HepG2 (cell line): ENCODE results near the gene PAX4. TPM values are rescaled to one million over a fixed set of nuclear protein-coding genes. Genes with fewer than 3 reads are reported as not detected.

ENCODE experiments used
- CHD2 ChIP-seq: IDR thresholded peaks from 2 replicates; pipeline ENCODE4 v1.6.1; 2011; ENCODE audit warnings: low read depth, low read length, improper control_type of control experiment
- FOSL1 ChIP-seq: sonication (generic); formaldehyde crosslinking; IDR thresholded peaks from 2 replicates; pipeline ENCODE4 v1.9.0; 2021; ENCODE audit warnings: missing genetic modification reagents, borderline replicate concordance
- GATA4 ChIP-seq: sonication (generic); IDR thresholded peaks from 2 replicates; pipeline ENCODE4 v1.6.1; 2016; ENCODE audit warnings: antibody characterized with exemption, low read depth, borderline replicate concordance
- MBNL3 ChIP-seq: fragments of 250-450 bp; sonication (Bioruptor Pico); conservative IDR thresholded peaks from 2 replicates; pipeline ENCODE4 v1.8.0; 2022; ENCODE audit warnings: mild to moderate bottlenecking, inconsistent platforms
- NCOR1 ChIP-seq: fragments of 200-600 bp; sonication (generic); IDR thresholded peaks from 2 replicates; pipeline ENCODE4 v1.7.0; 2017; ENCODE audit warnings: antibody characterized with exemption, low read length, borderline replicate concordance
- PBX2 ChIP-seq: IDR thresholded peaks from 2 replicates; pipeline ENCODE4 v1.6.1; 2016; ENCODE audit warnings: control low read depth
- PREB ChIP-seq: sonication (generic); formaldehyde crosslinking; IDR thresholded peaks from 2 replicates; pipeline ENCODE4 v1.4.0; 2020; ENCODE audit warnings: missing genetic modification reagents
- RBAK ChIP-seq: sonication (generic); formaldehyde crosslinking; IDR thresholded peaks from 2 replicates; pipeline ENCODE4 v1.5.1; 2020; ENCODE audit warnings: mild to moderate bottlenecking, missing genetic modification reagents
- RERE ChIP-seq: IDR thresholded peaks from 2 replicates; pipeline ENCODE4 v1.6.1; 2016; ENCODE audit warnings: low read depth, missing genetic modification reagents, missing compliant biosample characterization
- SMC3 ChIP-seq: IDR thresholded peaks from 2 replicates; pipeline ENCODE4 v1.6.1; 2011; ENCODE audit warnings: low read length, improper control_type of control experiment
- ZBTB25 ChIP-seq: IDR thresholded peaks from 2 replicates; pipeline ENCODE4 v1.6.1; 2018; ENCODE audit warnings: missing genetic modification reagents
- ZFP37 ChIP-seq: sonication (generic); formaldehyde crosslinking; IDR thresholded peaks from 2 replicates; pipeline ENCODE4 v1.4.0; 2020; ENCODE audit warnings: missing genetic modification reagents, borderline replicate concordance
- ZKSCAN5 ChIP-seq: sonication (generic); formaldehyde crosslinking; IDR thresholded peaks from 2 replicates; pipeline ENCODE4 v1.5.1; 2020; ENCODE audit warnings: mild to moderate bottlenecking, missing genetic modification reagents
- ZMYM4 ChIP-seq: sonication (generic); formaldehyde crosslinking; IDR thresholded peaks from 2 replicates; pipeline ENCODE4 v1.8.1; 2023; ENCODE audit warnings: mild to moderate bottlenecking, missing genetic modification reagents
- ZNF670 ChIP-seq: sonication (generic); formaldehyde crosslinking; IDR thresholded peaks from 2 replicates; pipeline ENCODE4 v1.8.0; 2022; ENCODE audit warnings: mild to moderate bottlenecking, missing genetic modification reagents, borderline replicate concordance
- ZNF672 ChIP-seq: sonication (generic); formaldehyde crosslinking; IDR thresholded peaks from 2 replicates; pipeline ENCODE4 v1.8.1; 2022; ENCODE audit warnings: missing genetic modification reagents
- ZNF740 ChIP-seq: sonication (generic); formaldehyde crosslinking; IDR thresholded peaks from 2 replicates; pipeline ENCODE4 v1.4.0; 2020; ENCODE audit warnings: missing genetic modification reagents
- ZNF773 ChIP-seq: sonication (generic); formaldehyde crosslinking; IDR thresholded peaks from 2 replicates; pipeline ENCODE4 v1.4.0; 2020; ENCODE audit warnings: missing genetic modification reagents, borderline replicate concordance
- ZNF891 ChIP-seq: sonication (generic); formaldehyde crosslinking; IDR thresholded peaks from 2 replicates; pipeline ENCODE4 v1.5.0; 2020; ENCODE audit warnings: mild to moderate bottlenecking, missing genetic modification reagents
- polyA plus RNA-seq, 8 experiments: library from polyadenylated mRNA; depleted of rRNA in 3 of 8; stranded (reverse) in 7 of 8; unstranded in 1 of 8; fragments of >200 nt; fragmentation: Illumina TruSeq in 4 of 8; extraction: Trizol in 4 of 8; gene quantifications; 2 replicates each; pipeline versions ENCODE4 v1.2.1 to v1.2.3, GENCODE V29; 2011 to 2016; ENCODE audit warnings: low read depth in 4 of 8, missing spikeins in 1 of 8, mixed read lengths in 1 of 8; ENCODE audit not compliant: insufficient read depth in 1 of 8
- total RNA-seq, 5 experiments: library from RNA; depleted of rRNA; stranded (reverse); fragments of >200 nt; fragmentation: Illumina TruSeq; extraction: Trizol; gene quantifications; 2 replicates each; pipeline ENCODE4 v1.2.3, GENCODE V29; 2016; ENCODE audit warnings: low read depth in 1 of 5

Gene PAX4
- total and polyA plus RNA-seq, 2 of the 13 experiments (the other 11 are each of a cell fraction or from before 2014, with no cell fraction given) = not detected

- TF ChIP-seq RERE (CRISPR knock-in tag) (no peak), RBAK (CRISPR knock-in tag) (no peak), FOSL1 (CRISPR knock-in tag) (no peak), GATA4 (no peak), ZNF891 (CRISPR knock-in tag) (peak; percentile 18; the same call in 1 of the 2 replicates), ZNF672 (CRISPR knock-in tag) (no peak), ZMYM4 (CRISPR knock-in tag) (peak; percentile 94), PBX2 (CRISPR knock-in tag) (no peak), ZNF740 (CRISPR knock-in tag) (no peak), PREB (CRISPR knock-in tag) (0 out of 2 replicates have a peak, but pooled peaks have one; percentile 52), ZNF773 (CRISPR knock-in tag) (peak; percentile 64; the same call in 1 of the 2 replicates), SMC3 (no peak), ZKSCAN5 (CRISPR knock-in tag) (no peak), ZFP37 (CRISPR knock-in tag) (peak; percentile 48; the same call in 1 of the 2 replicates), MBNL3 (no peak), CHD2 (no peak), ZBTB25 (CRISPR knock-in tag) (no peak; the same call in 1 of the 2 replicates), ZNF670 (CRISPR knock-in tag) (peak; percentile 99; the same call in 1 of the 2 replicates), NCOR1 (no peak)
Observed at GRCh38 chr7:127651556-127652332, 33.8 kb upstream of the PAX4 start, which contains the start of gene SND1 (continued).
